HG02973 (cell line): ENCODE measurements around the gene HAAO.
A peak's percentile ranks its signal among the peaks of the same experiment; 100 is the strongest.
"Not testable (repeated sequence)": the region's sequence is repeated elsewhere in the genome, so short reads cannot be mapped to it uniquely, and the experiment has no call there.

Source experiments
- ATAC-seq: cut with Tn5 transposase; IDR thresholded peaks from one replicate; pipeline ENCODE4 v1.9.1; 2021; ENCODE audit warnings: moderate library complexity; ENCODE audit not compliant: unreplicated experiment

Gene HAAO

GRCh38 chr2:42752816-42753813 is 39.3 kb downstream of the HAAO start:
- no peak for ATAC-seq

DNA sequence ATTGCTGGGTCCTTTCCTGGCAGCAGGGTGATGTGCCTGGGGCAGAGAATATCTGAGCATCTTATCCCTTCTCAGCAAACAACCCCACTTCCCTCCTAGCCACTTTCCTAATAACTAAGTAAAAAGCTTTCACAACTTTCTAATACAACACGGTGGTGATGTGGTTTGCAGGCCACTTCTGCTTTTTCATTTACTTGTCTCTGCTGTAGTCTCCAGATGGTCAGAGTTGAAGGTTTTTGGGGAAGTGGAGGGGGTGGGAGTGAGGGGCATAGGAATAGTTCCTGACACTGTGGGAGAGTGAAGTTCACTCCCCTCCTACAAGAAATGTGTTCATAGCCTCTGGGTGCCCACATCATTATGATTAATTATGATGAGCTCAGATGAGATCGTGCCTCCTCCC is 40.1 kb downstream of the HAAO start:
- ATAC-seq = peak; percentile 70

GRCh38 chr2:42748840-42749239 is 43.5 kb downstream of the HAAO start:
- ATAC-seq = no peak

DNA sequence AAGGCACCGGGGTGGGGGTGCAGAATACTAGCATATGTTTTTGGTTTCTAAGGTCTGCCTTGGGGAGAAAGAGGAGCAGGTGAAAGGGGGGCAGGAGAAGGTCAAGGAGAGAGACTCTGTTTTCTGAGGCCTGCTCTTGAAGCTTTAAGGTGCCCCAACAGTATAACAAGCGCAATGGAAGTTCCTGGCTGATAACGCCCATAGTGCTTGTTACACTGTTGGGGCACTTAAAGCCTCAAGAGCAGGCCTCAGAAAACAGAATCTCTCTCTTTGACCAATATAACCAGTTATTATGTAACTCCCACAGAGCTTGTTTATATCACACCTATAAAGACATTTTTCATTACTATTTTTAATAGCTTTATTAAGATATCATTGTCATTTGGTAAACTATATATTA is 45.0 kb downstream of the HAAO start:
- ATAC-seq = no peak

GRCh38 chr2:42744545-42745082 is 47.8 kb downstream of the HAAO start:
- ATAC-seq = no peak

DNA sequence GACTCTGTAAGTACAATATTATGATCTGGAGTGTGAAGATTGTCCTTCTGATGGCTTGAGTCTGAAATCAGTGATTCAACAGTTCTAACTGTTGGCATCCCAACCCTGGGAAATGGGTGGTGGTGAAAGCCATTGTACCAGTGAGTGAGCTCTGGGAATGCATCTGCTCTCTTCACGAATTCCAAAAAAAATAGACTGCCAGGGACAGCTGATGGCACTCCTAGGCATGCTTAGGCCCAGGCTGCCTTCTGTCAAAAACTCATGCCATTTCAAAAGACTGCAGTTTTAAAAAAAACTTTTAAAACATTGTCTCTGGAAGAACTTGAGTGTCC is 48.8 kb downstream of the HAAO start:
- ATAC-seq = no peak

- ATAC-seq = no peak
Measured at GRCh38 chr2:42742740-42743658, 49.4 kb downstream of the HAAO start.

DNA sequence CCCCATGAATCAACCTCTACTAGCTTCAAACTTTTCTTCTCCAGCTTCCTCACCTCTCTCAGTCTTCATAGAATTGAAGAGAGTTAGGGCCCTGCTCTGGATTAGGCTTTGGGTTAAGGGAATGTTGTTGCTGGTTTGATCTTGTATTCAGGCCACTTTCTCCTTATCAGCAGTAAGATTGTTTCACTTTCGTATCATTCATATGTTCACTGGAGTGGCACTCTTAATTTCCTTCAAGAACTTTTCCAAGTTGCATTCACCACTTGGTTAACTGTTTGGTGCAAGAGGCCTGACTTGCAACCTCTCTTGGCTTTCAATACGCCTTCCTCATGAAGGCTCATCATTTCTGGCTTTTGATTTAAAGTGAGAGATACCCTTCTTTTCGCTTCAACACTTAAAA is 51.2 kb downstream of the HAAO start:
- no peak for ATAC-seq

DNA sequence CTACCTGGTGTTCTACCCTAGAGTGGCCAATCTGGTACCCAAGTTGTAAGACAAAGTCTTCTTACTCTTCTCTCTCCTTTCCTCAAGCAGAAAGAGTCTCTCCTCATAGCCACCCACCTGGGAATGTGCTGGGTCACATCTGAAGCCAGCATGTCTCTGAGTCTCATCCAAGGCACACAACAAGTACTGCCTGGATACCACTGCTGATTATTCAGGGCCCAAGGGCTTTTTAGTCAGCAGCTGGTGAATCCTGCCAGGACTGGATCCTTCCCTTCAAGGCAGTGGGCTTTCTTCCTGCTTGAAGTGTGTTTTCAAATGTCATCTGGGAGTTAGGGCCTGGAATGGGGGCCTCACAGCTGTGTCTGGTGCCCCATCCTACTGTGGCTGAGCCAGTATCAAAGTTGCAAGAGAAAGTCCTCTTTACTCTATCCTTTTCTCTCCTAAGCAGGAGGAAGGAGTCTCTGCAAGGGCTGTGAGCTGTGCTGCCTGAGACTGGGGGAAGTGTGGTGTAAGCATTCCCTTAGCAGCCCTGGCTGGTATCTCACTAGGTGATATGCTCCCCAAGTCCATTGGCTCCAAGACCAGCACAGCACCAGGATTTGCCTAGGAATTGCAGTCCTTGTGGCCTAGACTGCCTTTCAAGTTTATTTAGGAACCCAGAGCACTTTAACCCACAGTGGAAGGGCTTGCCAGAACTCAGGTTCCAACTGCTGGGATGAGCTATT is 55.6 kb downstream of the HAAO start:
- ATAC-seq = no peak

GRCh38 chr2:42733852-42734251 is 58.5 kb downstream of the HAAO start:
- ATAC-seq = no peak

GRCh38 chr2:42731316-42731715 is 61.1 kb downstream of the HAAO start:
- ATAC-seq = not testable (repeated sequence)

- no peak for ATAC-seq
Measured at GRCh38 chr2:42726680-42727079, 65.7 kb downstream of the HAAO start.

GRCh38 chr2:42725657-42726056 is 66.7 kb downstream of the HAAO start:
- no peak for ATAC-seq

- no peak for ATAC-seq
Measured at GRCh38 chr2:42724886-42725285, 67.5 kb downstream of the HAAO start.

GRCh38 chr2:42723465-42723864 is 68.9 kb downstream of the HAAO start:
- ATAC-seq = no peak

DNA sequence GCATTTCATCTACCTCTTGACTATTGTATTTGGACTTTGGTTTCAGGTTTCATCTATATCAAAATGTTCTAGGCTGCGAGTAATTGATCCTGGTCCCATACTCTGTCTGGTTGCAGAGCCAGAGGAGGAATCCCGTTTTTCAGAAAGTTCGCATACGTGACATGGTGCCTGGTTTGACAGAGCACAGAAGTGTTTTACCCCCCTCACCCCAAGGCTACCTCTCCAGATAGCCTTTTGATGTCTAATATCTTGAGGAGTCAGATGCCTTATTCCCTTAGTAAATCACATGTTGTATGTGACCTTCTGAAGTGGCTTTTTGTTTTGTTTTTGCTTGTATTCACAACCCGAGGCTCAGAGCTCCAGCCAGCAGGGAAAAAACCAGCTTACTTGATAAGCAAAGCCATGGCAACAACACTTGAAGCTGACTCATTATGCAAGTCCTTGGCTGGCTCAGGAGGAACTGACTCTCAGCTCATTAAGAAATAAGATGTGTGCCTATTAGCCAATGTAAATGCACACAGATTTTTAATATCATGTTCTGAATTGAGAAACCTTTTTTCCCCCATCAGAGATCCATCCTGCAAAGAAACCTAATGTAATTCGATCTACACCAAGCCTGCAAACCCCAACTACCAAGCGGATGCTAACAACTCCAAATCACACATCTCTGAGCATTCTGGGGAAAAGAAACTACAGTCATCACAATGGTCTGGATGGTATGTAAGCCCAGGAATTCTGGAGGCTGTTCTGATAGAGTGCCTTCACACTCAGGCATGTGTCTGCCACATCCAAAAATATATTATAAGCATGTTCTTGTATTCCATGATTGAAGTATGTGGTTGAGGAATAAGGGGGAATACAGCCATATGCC is 69.8 kb downstream of the HAAO start:
- ATAC-seq = peak; percentile 98

DNA sequence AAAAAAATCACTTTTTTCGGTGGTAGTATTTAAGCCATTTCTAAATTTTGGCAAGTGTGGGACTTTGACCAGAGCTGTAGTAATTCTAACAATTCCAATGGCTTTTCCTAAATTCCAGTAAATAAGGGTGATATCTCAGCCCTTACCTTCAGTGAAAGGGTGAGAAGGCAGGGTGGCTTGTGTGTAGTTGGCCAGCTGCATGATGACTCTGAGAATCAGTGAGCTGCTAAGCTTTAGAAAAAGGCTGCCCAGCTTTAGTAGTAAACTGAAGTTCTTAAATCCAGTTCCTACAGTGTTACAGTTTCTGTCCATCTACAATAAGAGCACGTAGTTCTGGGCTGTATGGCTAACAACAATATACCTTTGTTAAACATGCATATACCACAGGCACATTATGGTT is 70.5 kb downstream of the HAAO start:
- ATAC-seq = no peak
